Measurements from ENCODE around the gene HLA-DQA1. TPM values are rescaled to one million over a fixed set of nuclear protein-coding genes. Genes with fewer than 3 reads are reported as not detected.

Gene HLA-DQA1
- total and polyA plus RNA-seq, 10 of the 15 experiments (the other 5 are each of a cell fraction or from before 2014, with no cell fraction given) = 289 to 1,769 (median 460) TPM

- TF ChIP-seq CEBPB (IDR thresholded peaks at IDR 0.05; ENCODE audit: borderline replicate concordance in 1 of 2, low read depth in 2 of 2, low read length in 2 of 2) (no peak), LARP7 (IDR thresholded peaks at IDR 0.05) (no peak), EZH2 (IDR thresholded peaks at IDR 0.05; ENCODE audit: borderline replicate concordance, control insufficient read depth, low read depth, low read length) (no peak), NBN (IDR thresholded peaks at IDR 0.05) (peak; percentile 70), MYB (IDR thresholded peaks at IDR 0.05; ENCODE audit: borderline replicate concordance, low read depth, low read length) (no peak), SUPT20H (IDR thresholded peaks at IDR 0.05; ENCODE audit: borderline replicate concordance, control insufficient read depth, low read depth, low read length) (no peak), POLR2AphosphoS5 (IDR thresholded peaks at IDR 0.05; ENCODE audit: low read length) (peak; percentile 76; the same call in 1 of the 2 replicates), SMC3 (IDR thresholded peaks at IDR 0.05; ENCODE audit: borderline replicate concordance, low read length) (no peak), MLLT1 (IDR thresholded peaks at IDR 0.05) (peak; percentile 98), ZSCAN29 (IDR thresholded peaks at IDR 0.05) (no peak), ATF3 (IDR thresholded peaks at IDR 0.05; ENCODE audit: borderline replicate concordance, extremely low read depth, low read depth, low read length) (no peak), SP1 (IDR thresholded peaks at IDR 0.05; ENCODE audit: low read depth, low read length) (no peak), ZNF687 (IDR thresholded peaks at IDR 0.05) (no peak), BCL11A (IDR thresholded peaks at IDR 0.05; ENCODE audit: low read depth, low read length) (no peak), BACH1 (IDR thresholded peaks at IDR 0.05; ENCODE audit: borderline replicate concordance) (peak; percentile 41; the same call in 1 of the 2 replicates), EGR1 (IDR thresholded peaks at IDR 0.05; ENCODE audit: borderline replicate concordance in 1 of 2, low read depth in 2 of 2, low read length in 2 of 2) (no peak), PAX8 (IDR thresholded peaks at IDR 0.05) (no peak), EP300 (IDR thresholded peaks at IDR 0.05; ENCODE audit: borderline replicate concordance in 1 of 2, control insufficient read depth in 1 of 2, low read depth in 2 of 2, low read length in 2 of 2) (no peak), ASH2L (IDR thresholded peaks at IDR 0.05; ENCODE audit: borderline replicate concordance, low read depth) (no peak), IKZF1 (conservative IDR thresholded peaks at IDR 0.05) (peak; percentile 37; the same call in 1 of the 2 replicates), IRF4 (IDR thresholded peaks at IDR 0.05; ENCODE audit: low read depth, low read length) (no peak), PBX3 (IDR thresholded peaks at IDR 0.05; ENCODE audit: insufficient replicate concordance, low read depth, low read length) (no peak), ZBED1 (IDR thresholded peaks at IDR 0.05; ENCODE audit: borderline replicate concordance) (0 out of 2 replicates have a peak, but pooled peaks have one; percentile 22), YY1 (IDR thresholded peaks at IDR 0.05; ENCODE audit: low read depth, low read length) (no peak)
These were observed 1.5 kb downstream of the HLA-DQA1 start (continued) for GRCh38 chr6:32638532-32639219.
